B cell (primary cell): ENCODE results near the gene SALL1. TPM values are rescaled to one million over a fixed set of nuclear protein-coding genes. Genes with fewer than 3 reads are reported as not detected.

Source experiments
- ATAC-seq: fragments of 200-7000 bp; cut with Tn5 transposase; one replicate; pipeline ENCODE4 v1.10.0; 2021; ENCODE audit warnings: low read depth, mild to moderate bottlenecking, moderate number of reproducible peaks, moderate library complexity
- CTCF ChIA-PET: fragments of 350-600 bp; sonication (Branson Sonifier 250); formaldehyde crosslinking; loops from one replicate; lab custom pipeline; 2021; ENCODE audit warnings: antibody characterized with exemption, inconsistent platforms; lab: Charles Lee
- POLR2A ChIA-PET: fragments of 350-600 bp; sonication (Branson Sonifier 250); formaldehyde crosslinking; loops from one replicate; lab custom pipeline; 2021; ENCODE audit warnings: antibody characterized with exemption; lab: Charles Lee
- DNase-seq: peaks from one replicate; pipeline ENCODE4 v3.0.0; 2013
- H2AFZ ChIP-seq: 2 replicates; pipeline ENCODE4 v1.6.1; 2012; ENCODE audit warnings: mild to moderate bottlenecking, low read depth, low read length; ENCODE audit not compliant: insufficient read depth, poor library complexity, severe bottlenecking
- H3K27ac ChIP-seq, 2 donors: 1 replicate in 1 of 2; 2 replicates in 1 of 2; pipeline ENCODE4 v1.5.1; 2012 to 2013; ENCODE audit warnings: low read length in 2 of 2, mild to moderate bottlenecking in 2 of 2, moderate library complexity in 1 of 2
- H3K27me3 ChIP-seq, 4 experiments: fragments of 200-600 bp in 1 of 4; sonication (generic) in 1 of 4; replicated peaks in 1 of 4; 1 replicate in 2 of 4; 2 replicates in 2 of 4; pipeline versions ENCODE4 v1.6.1 to v1.7.0; 2013 to 2016; ENCODE audit warnings: low read length in 3 of 4, mild to moderate bottlenecking in 2 of 4, mixed read lengths in 1 of 4, moderate library complexity in 1 of 4; ENCODE audit not compliant: insufficient read depth in 4 of 4, control insufficient read depth in 3 of 4; ENCODE audit errors: control extremely low read depth in 1 of 4
- H3K36me3 ChIP-seq, 2 experiments: replicated peaks in 1 of 2; 1 replicate in 1 of 2; 2 replicates in 1 of 2; pipeline versions ENCODE4 v1.6.1 to v1.7.1; 2013; ENCODE audit warnings: low read length in 1 of 2; ENCODE audit not compliant: insufficient read depth in 2 of 2, control insufficient read depth in 1 of 2; ENCODE audit errors: control extremely low read depth in 1 of 2, extremely low read depth in 1 of 2
- H3K4me1 ChIP-seq, 2 donors: fragments of 200-600 bp in 1 of 2; sonication (generic) in 1 of 2; 1 replicate in 1 of 2; 2 replicates in 1 of 2; pipeline versions ENCODE4 v1.5.1 to v1.6.1; 2013 to 2017; ENCODE audit warnings: low read length in 2 of 2; ENCODE audit not compliant: control insufficient read depth in 2 of 2, insufficient read depth in 2 of 2
- H3K4me2 ChIP-seq: replicated peaks from 2 replicates; pipeline ENCODE3; 2012; ENCODE audit warnings: mild to moderate bottlenecking, low read depth, low read length; ENCODE audit not compliant: poor library complexity, severe bottlenecking
- H3K4me3 ChIP-seq, 5 experiments: fragments of 200-600 bp in 1 of 5; sonication (generic) in 1 of 5; 1 replicate in 3 of 5; 2 replicates in 2 of 5; pipeline versions ENCODE4 v1.5.1 to v1.7.0; 2011 to 2016; ENCODE audit warnings: low read length in 4 of 5, mild to moderate bottlenecking in 4 of 5, low read depth in 2 of 5, control low read depth in 1 of 5, moderate library complexity in 1 of 5; ENCODE audit not compliant: insufficient read depth in 1 of 5; ENCODE audit errors: control extremely low read depth in 1 of 5, extremely low read depth in 1 of 5
- H3K79me2 ChIP-seq: fragments of 200-600 bp; sonication (generic); one replicate; pipeline ENCODE4 v1.6.0; 2016; ENCODE audit warnings: low read length; ENCODE audit not compliant: control insufficient read depth, insufficient read depth
- H3K9ac ChIP-seq: fragments of 200-600 bp; sonication (generic); 2 replicates; pipeline ENCODE4 v1.6.1; 2017; ENCODE audit warnings: mild to moderate bottlenecking, low read length, moderate library complexity
- H3K9me3 ChIP-seq, 3 donors: one replicate each; pipeline versions ENCODE4 v1.6.1 to v1.7.1; 2013; ENCODE audit warnings: low read length in 2 of 3; ENCODE audit not compliant: control insufficient read depth in 2 of 3, insufficient read depth in 1 of 3; ENCODE audit errors: control extremely low read depth in 1 of 3
- H4K20me1 ChIP-seq: 2 replicates; pipeline ENCODE4 v1.6.0; 2012; ENCODE audit warnings: mild to moderate bottlenecking, low read length; ENCODE audit not compliant: insufficient read depth, control insufficient read depth, poor library complexity, severe bottlenecking
- H3K27ac Mint-ChIP-seq: one replicate; pipeline ENCODE4 v1.8.0; 2021; ENCODE audit warnings: mixed read lengths
- H3K27me3 Mint-ChIP-seq: one replicate; pipeline ENCODE4 v1.8.0; 2021; ENCODE audit warnings: mixed read lengths
- H3K4me1 Mint-ChIP-seq: one replicate; pipeline ENCODE4 v1.8.0; 2021; ENCODE audit warnings: mixed read lengths
- H3K4me3 Mint-ChIP-seq: one replicate; pipeline ENCODE4 v1.8.0; 2021; ENCODE audit warnings: mixed read lengths
- H3K9me3 Mint-ChIP-seq: one replicate; pipeline ENCODE4 v1.8.0; 2022; ENCODE audit warnings: mixed read lengths; ENCODE audit not compliant: insufficient read depth
- EZH2 ChIP-seq: IDR thresholded peaks from 2 replicates; pipeline ENCODE4 v1.6.1; 2012; ENCODE audit warnings: borderline replicate concordance, low read depth, mild to moderate bottlenecking, moderate library complexity, low read length; ENCODE audit not compliant: insufficient read depth, poor library complexity, severe bottlenecking
- WGBS: methylation state at CpG from one replicate; pipeline ENCODE4 v1.1.5; 2013; ENCODE audit warnings: missing lambda C conversion rate; ENCODE audit not compliant: insufficient coverage; 5-methylcytosine and 5-hydroxymethylcytosine counted together
- intact Hi-C: fragments of 100-400 bp; cut with micrococcal nuclease; formaldehyde crosslinking; loops from one replicate; pipeline ENCODE4 v1.10.0; 2022
- polyA plus RNA-seq: library from polyadenylated mRNA; depleted of rRNA; stranded (reverse); fragments of >200 nt; gene quantifications from 2 replicates; pipeline ENCODE4 v1.2.3, GENCODE V29; 2012
- total RNA-seq, 2 donors: library from RNA; stranded (reverse); fragments of 120-200 nt in 1 of 2; gene quantifications; 1 replicate in 1 of 2; 2 replicates in 1 of 2; pipeline versions ENCODE4 v1.2.3 to v1.2.4, GENCODE V29; 2013 to 2022
- TF ChIP-seq, protein P1 (sequence below): fragments of 200-600 bp; IDR thresholded peaks from one replicate; pipeline ENCODE4 v1.8.0; 2022; ENCODE audit warnings: antibody characterized with exemption, mild to moderate bottlenecking

Gene SALL1
- total and polyA plus RNA-seq, 2 donors (not counting 1 experiment from before 2014, with no cell fraction given): not detected

DNA sequence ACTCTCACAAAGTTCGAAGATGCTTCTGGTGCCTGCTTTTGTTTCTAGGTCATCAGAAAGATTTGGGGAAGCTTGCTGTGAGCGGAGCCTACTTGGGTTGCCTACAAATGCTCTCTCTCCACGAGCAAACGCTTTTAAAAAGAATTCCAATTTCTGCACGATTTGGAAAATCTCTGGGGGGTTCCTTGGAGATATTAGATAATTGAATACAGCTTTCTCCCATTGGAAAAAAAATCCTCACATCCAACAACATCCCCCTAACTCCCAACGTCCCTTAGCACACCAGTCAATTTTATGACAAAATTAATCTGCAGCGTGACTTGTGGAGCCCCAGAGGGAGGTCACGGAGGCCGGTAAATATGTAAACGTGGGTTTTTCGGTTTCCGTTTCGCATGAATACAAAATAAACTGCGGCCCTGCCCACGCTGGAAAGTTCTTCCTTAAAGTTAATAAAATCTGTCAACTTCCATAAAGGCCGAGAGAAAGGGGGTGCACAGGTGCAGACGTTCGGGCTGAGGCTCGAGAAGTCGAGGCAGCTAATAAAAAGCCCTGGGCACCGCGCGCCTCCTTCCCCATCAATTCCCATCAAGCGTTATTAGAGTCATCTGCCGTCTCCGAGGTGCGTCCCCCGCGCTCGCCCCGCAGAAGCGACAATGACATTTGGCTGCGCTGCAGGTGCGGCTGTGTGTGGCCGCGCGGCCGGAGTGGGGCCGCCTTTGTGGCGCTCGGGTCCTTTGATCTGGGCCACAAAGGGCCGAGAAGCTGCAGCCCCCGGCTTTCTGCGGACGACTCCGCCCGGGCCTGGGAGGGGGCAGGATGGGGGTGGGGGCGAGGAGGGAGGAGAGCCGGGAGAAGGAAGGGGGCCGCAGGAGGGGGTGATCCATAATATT, 37.6 kb downstream of the SALL1 start:
- Histone ChIP-seq H3K4me1 (no peaks in the 10 kb centered on the region), H3K27ac (no peak overlapping the region), H2AFZ (no peak overlapping the region), H4K20me1 (no peaks in the 10 kb centered on the region), H3K27me3 (peaks cover 0 to 22% (median 3%) of the 10 kb centered on the region in 4 experiments), H3K4me2 (no peak overlapping the region), H3K36me3 (no peaks in the 10 kb centered on the region), H3K4me3 (no peak overlapping the region), H3K79me2 (no peaks in the 10 kb centered on the region), H3K9me3 (peaks cover 0 to 4% (median 0%) of the 10 kb centered on the region in 3 donors), H3K9ac (no peak overlapping the region)
- WGBS: 5% methylated on average over 35 of the region's 50 CpGs
- Mint-ChIP-seq H3K27ac (no peak overlapping the region), H3K4me3 (no peak overlapping the region), H3K27me3 (peaks cover 45% of the 10 kb centered on the region), H3K9me3 (peaks cover 2% of the 10 kb centered on the region), H3K4me1 (peaks cover 3% of the 10 kb centered on the region)
- intact Hi-C loops: no loop called here
- ATAC-seq (no peak), DNase-seq (no peak)
- POLR2A ChIA-PET: no interaction called here
- CTCF ChIA-PET: no interaction called here
- TF ChIP-seq, protein P1, sequence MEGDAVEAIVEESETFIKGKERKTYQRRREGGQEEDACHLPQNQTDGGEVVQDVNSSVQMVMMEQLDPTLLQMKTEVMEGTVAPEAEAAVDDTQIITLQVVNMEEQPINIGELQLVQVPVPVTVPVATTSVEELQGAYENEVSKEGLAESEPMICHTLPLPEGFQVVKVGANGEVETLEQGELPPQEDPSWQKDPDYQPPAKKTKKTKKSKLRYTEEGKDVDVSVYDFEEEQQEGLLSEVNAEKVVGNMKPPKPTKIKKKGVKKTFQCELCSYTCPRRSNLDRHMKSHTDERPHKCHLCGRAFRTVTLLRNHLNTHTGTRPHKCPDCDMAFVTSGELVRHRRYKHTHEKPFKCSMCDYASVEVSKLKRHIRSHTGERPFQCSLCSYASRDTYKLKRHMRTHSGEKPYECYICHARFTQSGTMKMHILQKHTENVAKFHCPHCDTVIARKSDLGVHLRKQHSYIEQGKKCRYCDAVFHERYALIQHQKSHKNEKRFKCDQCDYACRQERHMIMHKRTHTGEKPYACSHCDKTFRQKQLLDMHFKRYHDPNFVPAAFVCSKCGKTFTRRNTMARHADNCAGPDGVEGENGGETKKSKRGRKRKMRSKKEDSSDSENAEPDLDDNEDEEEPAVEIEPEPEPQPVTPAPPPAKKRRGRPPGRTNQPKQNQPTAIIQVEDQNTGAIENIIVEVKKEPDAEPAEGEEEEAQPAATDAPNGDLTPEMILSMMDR: no peak
- TF ChIP-seq EZH2: no peak

DNA sequence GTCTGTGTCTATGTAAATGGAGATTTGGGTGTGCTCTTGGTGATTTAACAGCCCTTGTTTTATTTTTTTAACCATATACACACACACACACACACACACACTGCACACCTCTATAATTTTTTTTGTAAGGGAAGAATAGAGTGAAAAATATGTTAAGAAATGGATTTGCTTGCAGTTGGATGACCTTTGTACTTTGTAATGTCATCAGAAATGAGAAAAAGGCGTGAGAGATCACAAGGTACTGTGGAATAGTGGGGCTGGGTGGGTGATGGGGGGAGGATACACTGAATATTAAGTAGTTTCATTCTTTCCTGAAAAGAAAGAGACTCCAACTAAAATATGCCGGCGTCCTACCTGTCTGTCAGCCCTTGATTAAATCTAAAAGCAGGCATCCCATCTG, 38.7 kb downstream of the SALL1 start:
- no peak overlapping the region for H3K4me3 Mint-ChIP-seq
- TF ChIP-seq, protein P1: no peak
- no peak for TF ChIP-seq EZH2
- intact Hi-C loops: no loop called here

More for the DNA sequence above, 38.7 kb downstream of the SALL1 start:
- Histone ChIP-seq H3K9ac (no peak overlapping the region), H3K27me3 (peaks cover 0 to 22% (median 3%) of the 10 kb centered on the region in 4 experiments), H4K20me1 (no peaks in the 10 kb centered on the region), H2AFZ (no peak overlapping the region), H3K27ac (no peak overlapping the region), H3K4me1 (no peaks in the 10 kb centered on the region), H3K79me2 (no peaks in the 10 kb centered on the region), H3K4me3 (no peak overlapping the region), H3K36me3 (no peaks in the 10 kb centered on the region), H3K9me3 (peaks cover 0 to 4% (median 0%) of the 10 kb centered on the region in 3 donors), H3K4me2 (no peak overlapping the region)
- H3K27ac Mint-ChIP-seq: no peak overlapping the region
- H3K27me3 Mint-ChIP-seq: peaks cover 42% of the 10 kb centered on the region
- CTCF ChIA-PET: no interaction called here
- POLR2A ChIA-PET: no interaction called here
- no CpG with 5 or more reads among the region's 3 CpGs for WGBS
- H3K9me3 Mint-ChIP-seq: peaks cover 2% of the 10 kb centered on the region
- DNase-seq (no peak), ATAC-seq (no peak)
- peaks cover 3% of the 10 kb centered on the region for H3K4me1 Mint-ChIP-seq
